GM12878 (cell line): ENCODE data around the gene NUDT14. TPM values are rescaled to one million over a fixed set of nuclear protein-coding genes. Genes with fewer than 3 reads are reported as not detected.

Source experiments
- ATAC-seq: fragments of 200-7000 bp; cut with Tn5 transposase; 3 replicates; pipeline ENCODE4 v1.9.1; 2020; ENCODE audit warnings: mild to moderate bottlenecking, moderate library complexity
- BruUV-seq: library from RNA; stranded (reverse); fragments of 400-500 nt; replicated peaks from 2 replicates; lab custom pipeline; 2021; lab: Mats Ljungman, UMichigan
- CTCF ChIA-PET: fragments of 300-600 bp; sonication (Branson Sonifier 250); formaldehyde crosslinking; extraction: SDS; loops from one replicate; lab custom pipeline; 2021; ENCODE audit warnings: inconsistent platforms; lab: Yijun Ruan, JAX
- POLR2A ChIA-PET: fragments of 350-600 bp; formaldehyde crosslinking; extraction: SDS; loops from one replicate; lab custom pipeline; 2021; ENCODE audit warnings: inconsistent platforms; lab: Charles Lee
- RAD21 ChIA-PET: fragments of 300-600 bp; sonication (Branson Sonifier 250); formaldehyde crosslinking; loops from one replicate; lab custom pipeline; 2023; ENCODE audit warnings: antibody characterized with exemption; ENCODE audit not compliant: unreplicated experiment; lab: Charles Lee
- SMC1A ChIA-PET: fragments of 300-600 bp; sonication (Branson Sonifier 250); formaldehyde crosslinking; loops from one replicate; lab custom pipeline; 2023; ENCODE audit not compliant: unreplicated experiment, uncharacterized antibody; lab: Charles Lee
- DNase-seq: peaks from one replicate; pipeline ENCODE4 v3.0.0-alpha.2; 2011; ENCODE audit warnings: low read depth, low spot score
- FAIRE-seq: peaks from 3 replicates; lab custom pipeline; 2011; peaks lifted over from hg19 to GRCh38; lab: Jason Lieb, UNC
- H2AFZ ChIP-seq: 2 replicates; pipeline ENCODE4 v1.6.0; 2011; ENCODE audit warnings: low read depth, low read length, control low read depth; ENCODE audit not compliant: control insufficient read depth
- H3K27ac ChIP-seq: 2 replicates; pipeline ENCODE4 v1.5.1; 2011; ENCODE audit warnings: control low read depth; ENCODE audit not compliant: control insufficient read depth, insufficient read depth
- H3K27me3 ChIP-seq, 2 experiments: replicated peaks in 1 of 2; 2 replicates each; pipeline versions ENCODE4 v1.6.0 to v1.6.1; 2011; ENCODE audit warnings: low read length in 1 of 2; ENCODE audit not compliant: control insufficient read depth in 2 of 2, insufficient read depth in 2 of 2
- H3K36me3 ChIP-seq, 2 experiments: 2 replicates each; pipeline ENCODE4 v1.5.1; 2011; ENCODE audit warnings: low read length in 1 of 2; ENCODE audit not compliant: control insufficient read depth in 2 of 2, insufficient read depth in 2 of 2
- H3K4me1 ChIP-seq: 2 replicates; pipeline ENCODE4 v1.6.1; 2011; ENCODE audit warnings: mild to moderate bottlenecking, low read length, moderate library complexity, mixed read lengths; ENCODE audit not compliant: control insufficient read depth, insufficient read depth
- H3K4me2 ChIP-seq: 2 replicates; pipeline ENCODE4 v1.6.0; 2011; ENCODE audit warnings: control low read depth; ENCODE audit not compliant: control insufficient read depth, insufficient read depth
- H3K4me3 ChIP-seq: fragments of 200-600 bp; sonication (generic); 2 replicates; pipeline ENCODE4 v1.5.1; 2016
- H3K79me2 ChIP-seq: 2 replicates; pipeline ENCODE4 v1.6.0; 2011; ENCODE audit warnings: low read length; ENCODE audit not compliant: control insufficient read depth, insufficient read depth
- H3K9ac ChIP-seq: 2 replicates; pipeline ENCODE4 v1.8.0; 2011; ENCODE audit warnings: low read length, control low read depth, mixed read lengths; ENCODE audit not compliant: control insufficient read depth, insufficient read depth
- H3K9me3 ChIP-seq: replicated peaks from 3 replicates; pipeline ENCODE4 v1.5.1; 2011; ENCODE audit warnings: mild to moderate bottlenecking, low read length; ENCODE audit not compliant: control insufficient read depth, insufficient read depth
- H4K20me1 ChIP-seq: 2 replicates; pipeline ENCODE4 v1.6.0; 2011; ENCODE audit not compliant: control insufficient read depth, insufficient read depth
- CBX3 ChIP-seq: fragments of 200-600 bp; sonication (generic); IDR thresholded peaks from 2 replicates; pipeline ENCODE4 v1.6.1; 2016; ENCODE audit warnings: low read depth, borderline replicate concordance
- CHD1 ChIP-seq: IDR thresholded peaks from 2 replicates; pipeline ENCODE4 v1.6.1; 2012; ENCODE audit warnings: low read depth, low read length, improper control_type of control experiment
- IRF5 ChIP-seq: fragments of 450-650 bp; IDR thresholded peaks from 2 replicates; pipeline ENCODE4 v1.6.1; 2017; ENCODE audit warnings: borderline replicate concordance
- ZBTB33 ChIP-seq: fragments of 450-650 bp; IDR thresholded peaks from 2 replicates; pipeline ENCODE4 v1.6.1; 2017; ENCODE audit warnings: mild to moderate bottlenecking
- ZNF207 ChIP-seq: fragments of 450-650 bp; IDR thresholded peaks from 2 replicates; pipeline ENCODE4 v1.6.1; 2014; ENCODE audit warnings: antibody characterized with exemption, mild to moderate bottlenecking, borderline replicate concordance
- ZNF622 ChIP-seq: fragments of 450-650 bp; IDR thresholded peaks from 2 replicates; pipeline ENCODE4 v1.6.1; 2017; ENCODE audit warnings: mild to moderate bottlenecking, inconsistent platforms
- WGBS: methylation state at CpG from one replicate; pipeline ENCODE4 v1.1.6; 2016; ENCODE audit warnings: low lambda C conversion rate; ENCODE audit not compliant: insufficient replicate concordance, insufficient coverage; ENCODE audit errors: missing lambda C conversion rate; 5-methylcytosine and 5-hydroxymethylcytosine counted together
- in situ Hi-C: fragments of 300-500 bp; cut with MboI; formaldehyde crosslinking; loops from 9 replicates; pipeline ENCODE4 v1.14.3; 2018; ENCODE audit warnings: mixed read lengths
- intact Hi-C: fragments of 100-400 bp; cut with micrococcal nuclease; formaldehyde crosslinking; loops from one replicate; pipeline ENCODE4 v1.14.2; 2022; ENCODE audit not compliant: unreplicated experiment
- polyA plus RNA-seq, 11 experiments: library from polyadenylated mRNA; depleted of rRNA in 4 of 11; unstranded in 6 of 11; stranded (reverse) in 5 of 11; fragments of >200 nt; fragmentation: Nextera tagmentation in 4 of 11; fragmentation: Illumina TruSeq in 1 of 11; extraction: Ambion mirVana in 4 of 11; extraction: Trizol in 1 of 11; gene quantifications; 1 replicate in 1 of 11; 2 replicates in 10 of 11; pipeline versions ENCODE4 v1.2.1 to v1.2.3, GENCODE V29; 2011 to 2016; ENCODE audit warnings: inconsistent platforms in 2 of 11, missing spikeins in 2 of 11, low read depth in 1 of 11
- total RNA-seq, 4 experiments: library from RNA; depleted of rRNA in 3 of 4; stranded (reverse); fragments of >200 nt in 3 of 4; fragmentation: Illumina TruSeq in 1 of 4; extraction: Trizol in 1 of 4; gene quantifications; 2 replicates each; pipeline versions ENCODE4 v1.2.1 to v1.2.3, GENCODE V29; 2013 to 2021
- TF ChIP-seq, protein P1 (sequence below): fragments of 450-650 bp; IDR thresholded peaks from 2 replicates; pipeline ENCODE4 v1.6.1; 2018; ENCODE audit warnings: mild to moderate bottlenecking, low read depth, moderate library complexity; ENCODE audit not compliant: partially characterized antibody

NUDT14 gene
- total and polyA plus RNA-seq, 10 of the 15 experiments (the other 5 are each of a cell fraction or from before 2014, with no cell fraction given) = 0.62 to 6.8 (median 4.3) TPM; not detected in 1

DNA sequence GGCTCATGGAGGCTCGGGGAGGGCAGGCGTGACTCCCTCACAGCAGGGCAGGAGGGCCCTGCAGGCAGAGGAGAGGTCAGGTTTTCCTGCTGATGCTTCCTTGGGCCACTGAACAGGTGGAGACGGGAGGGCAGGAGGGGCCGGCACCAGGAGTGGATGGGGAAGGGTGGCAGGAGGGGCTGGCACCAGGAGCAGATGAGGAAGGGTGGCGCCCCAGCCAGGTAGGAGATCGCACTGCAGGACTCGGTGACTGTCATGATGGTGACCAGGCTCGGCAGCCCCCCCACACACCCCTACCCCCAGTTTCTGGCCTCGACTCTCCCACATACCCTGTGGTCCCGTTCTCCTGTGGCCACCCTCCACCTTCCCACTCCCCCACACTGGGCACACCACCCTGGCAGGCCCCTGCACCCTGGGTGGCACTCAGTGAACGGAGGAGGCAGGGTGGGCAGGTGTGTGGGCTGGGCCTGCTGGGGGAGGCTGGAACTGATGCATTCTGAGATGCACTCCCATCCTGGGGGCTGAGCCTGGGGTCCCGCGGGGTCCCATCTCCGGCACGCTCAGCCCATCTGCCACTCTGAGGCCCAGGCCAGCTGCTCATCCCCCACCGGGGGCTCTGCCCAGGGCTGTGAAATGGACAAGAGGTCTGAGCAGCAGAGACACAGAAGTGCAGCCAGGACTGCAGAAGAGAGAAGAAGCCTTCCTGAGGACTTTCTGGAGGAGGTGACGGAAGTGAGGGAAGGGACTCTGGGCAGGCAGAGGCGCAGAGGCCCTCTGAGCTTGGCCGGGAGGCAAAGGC is 2.8 kb downstream of the NUDT14 start:
- CTCF ChIA-PET = no interaction called here
- TF ChIP-seq CHD1 (no peak), ZNF622 (no peak)
- TF ChIP-seq, all 136 proteins: peak for 0

DNA sequence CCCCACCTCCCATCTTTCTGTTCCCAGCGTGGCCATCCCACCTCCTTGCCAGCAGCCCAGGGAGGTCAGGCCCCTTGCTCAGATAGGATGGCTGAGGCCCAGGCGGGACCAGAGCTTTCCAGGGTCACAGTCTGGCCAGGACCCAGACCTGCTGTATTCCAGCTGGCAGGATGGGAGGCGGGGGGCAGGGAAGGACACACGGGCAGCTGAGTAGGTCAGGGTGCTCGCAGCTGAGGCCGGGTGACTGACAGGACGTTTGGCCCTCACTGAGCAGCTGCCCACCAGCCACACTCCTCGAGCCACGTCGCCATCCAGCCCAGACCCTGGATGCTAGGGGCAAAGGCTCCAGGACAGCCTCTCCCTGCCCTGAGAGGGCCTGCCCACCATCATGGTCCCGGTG is 4.0 kb downstream of the NUDT14 start:
- POLR2A ChIA-PET = no interaction called here

More for the DNA sequence above, 2.8 kb downstream of the NUDT14 start:
- Histone ChIP-seq H2AFZ (no peak overlapping the region), H3K9ac (no peak overlapping the region), H3K4me1 (peaks cover 8% of the 10 kb centered on the region), H3K4me2 (no peak overlapping the region), H3K27me3 (peaks cover 0 to 2% of the 10 kb centered on the region in 2 experiments; a peak in 1 of 4 replicates), H4K20me1 (no peaks in the 10 kb centered on the region), H3K4me3 (no peak overlapping the region), H3K9me3 (no peaks in the 10 kb centered on the region), H3K27ac (no peak overlapping the region), H3K79me2 (no peaks in the 10 kb centered on the region), H3K36me3 (no peaks in the 10 kb centered on the region)
- 53% methylated on average over 17 of the region's 19 CpGs for WGBS
- POLR2A ChIA-PET = interaction anchor here (0.6 kb wide), 1 partner anchor 125 kb away, joined by 6 read pairs; no protein-coding TSS in a partner anchor
- SMC1A ChIA-PET = no interaction called here
- RAD21 ChIA-PET = no interaction called here
- FAIRE-seq (no peak), ATAC-seq (no peak), DNase-seq (no peak)
- intact Hi-C loops = no loop called here
- in situ Hi-C loops = no loop called here
- BruUV-seq = no TSS peak

More for the DNA sequence above, 4.0 kb downstream of the NUDT14 start:
- H3K4me1 ChIP-seq = peaks cover 8% of the 10 kb centered on the region
- no TSS peak for BruUV-seq
- H3K27ac ChIP-seq = no peak overlapping the region
- H3K27me3 ChIP-seq = peaks cover 0 to 1% of the 10 kb centered on the region in 2 experiments; a peak in 1 of 4 replicates
- ATAC-seq (no peak), FAIRE-seq (no peak), DNase-seq (no peak)
- TF ChIP-seq ZNF207 (no peak), IRF5 (no peak), ZBTB33 (no peak), CBX3 (no peak)
- TF ChIP-seq, protein P1, sequence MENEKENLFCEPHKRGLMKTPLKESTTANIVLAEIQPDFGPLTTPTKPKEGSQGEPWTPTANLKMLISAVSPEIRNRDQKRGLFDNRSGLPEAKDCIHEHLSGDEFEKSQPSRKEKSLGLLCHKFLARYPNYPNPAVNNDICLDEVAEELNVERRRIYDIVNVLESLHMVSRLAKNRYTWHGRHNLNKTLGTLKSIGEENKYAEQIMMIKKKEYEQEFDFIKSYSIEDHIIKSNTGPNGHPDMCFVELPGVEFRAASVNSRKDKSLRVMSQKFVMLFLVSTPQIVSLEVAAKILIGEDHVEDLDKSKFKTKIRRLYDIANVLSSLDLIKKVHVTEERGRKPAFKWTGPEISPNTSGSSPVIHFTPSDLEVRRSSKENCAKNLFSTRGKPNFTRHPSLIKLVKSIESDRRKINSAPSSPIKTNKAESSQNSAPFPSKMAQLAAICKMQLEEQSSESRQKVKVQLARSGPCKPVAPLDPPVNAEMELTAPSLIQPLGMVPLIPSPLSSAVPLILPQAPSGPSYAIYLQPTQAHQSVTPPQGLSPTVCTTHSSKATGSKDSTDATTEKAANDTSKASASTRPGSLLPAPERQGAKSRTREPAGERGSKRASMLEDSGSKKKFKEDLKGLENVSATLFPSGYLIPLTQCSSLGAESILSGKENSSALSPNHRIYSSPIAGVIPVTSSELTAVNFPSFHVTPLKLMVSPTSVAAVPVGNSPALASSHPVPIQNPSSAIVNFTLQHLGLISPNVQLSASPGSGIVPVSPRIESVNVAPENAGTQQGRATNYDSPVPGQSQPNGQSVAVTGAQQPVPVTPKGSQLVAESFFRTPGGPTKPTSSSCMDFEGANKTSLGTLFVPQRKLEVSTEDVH = no peak
- ChIA-PET SMC1A (no interaction called here), CTCF (no interaction called here), RAD21 (no interaction called here)
- no peak overlapping the region for H2AFZ ChIP-seq
- no peak overlapping the region for H3K4me2 ChIP-seq
- in situ Hi-C loops (no loop called here), intact Hi-C loops (no loop called here)
- H3K4me3 ChIP-seq = no peak overlapping the region
- H3K36me3 ChIP-seq = no peaks in the 10 kb centered on the region
- no peaks in the 10 kb centered on the region for H3K9me3 ChIP-seq
- no peaks in the 10 kb centered on the region for H3K79me2 ChIP-seq
- 38% methylated on average over 11 of the region's 11 CpGs for WGBS
- no peak overlapping the region for H3K9ac ChIP-seq
- H4K20me1 ChIP-seq = no peaks in the 10 kb centered on the region
